Prostate gland (tissue), 2 donors: ENCODE measurements around the gene B9D1.

Source experiments
- CTCF ChIP-seq, 4 experiments: fragments of 200-600 bp in 2 of 4; fragments of 450-650 bp in 2 of 4; sonication (generic) in 2 of 4; IDR thresholded peaks; 1 replicate in 3 of 4; 2 replicates in 1 of 4; pipeline ENCODE4 v1.5.1; 2016 to 2019; ENCODE audit warnings: antibody characterized with exemption in 4 of 4, mild to moderate bottlenecking in 2 of 4, moderate library complexity in 2 of 4
- POLR2A ChIP-seq: fragments of 450-650 bp; IDR thresholded peaks from one replicate; pipeline ENCODE4 v1.6.1; 2016; ENCODE audit warnings: antibody characterized with exemption, mild to moderate bottlenecking

- TF ChIP-seq POLR2A = no peak
- no peak for TF ChIP-seq CTCF (IDR thresholded peaks at IDR 0.05)
Observed at GRCh38 chr17:19301274-19301951, 61.1 kb downstream of the B9D1 start.
